Osteocyte (in vitro differentiated cells): ENCODE measurements around the gene C1orf159. TPM values are rescaled to one million over a fixed set of nuclear protein-coding genes. Genes with fewer than 3 reads are reported as not detected.

Source experiments
- DNase-seq: peaks from one replicate; pipeline ENCODE4 v3.0.0; 2021; ENCODE audit warnings: mixed read lengths; ENCODE audit not compliant: unreplicated experiment; ENCODE audit errors: extremely low spot score
- H3K27ac Mint-ChIP-seq: one replicate; pipeline ENCODE4 v1.8.0; 2021; ENCODE audit warnings: mild to moderate bottlenecking, mixed read lengths; ENCODE audit not compliant: unreplicated experiment
- H3K27me3 Mint-ChIP-seq: one replicate; pipeline ENCODE4 v1.8.0; 2021; ENCODE audit warnings: mixed read lengths; ENCODE audit not compliant: unreplicated experiment
- H3K36me3 Mint-ChIP-seq: one replicate; pipeline ENCODE4 v1.8.0; 2021; ENCODE audit warnings: mixed read lengths; ENCODE audit not compliant: unreplicated experiment
- H3K4me1 Mint-ChIP-seq: one replicate; pipeline ENCODE4 v1.8.0; 2021; ENCODE audit warnings: mixed read lengths; ENCODE audit not compliant: unreplicated experiment
- H3K4me3 Mint-ChIP-seq: one replicate; pipeline ENCODE4 v1.8.0; 2021; ENCODE audit warnings: mild to moderate bottlenecking, moderate library complexity, mixed read lengths; ENCODE audit not compliant: unreplicated experiment
- H3K9me3 Mint-ChIP-seq: one replicate; pipeline ENCODE4 v1.8.0; 2021; ENCODE audit warnings: mixed read lengths; ENCODE audit not compliant: unreplicated experiment
- CTCF ChIP-seq: fragments of 200-600 bp; sonication (generic); IDR thresholded peaks from 2 replicates; pipeline ENCODE4 v1.5.0; 2021; ENCODE audit warnings: antibody characterized with exemption, mild to moderate bottlenecking, moderate library complexity
- total RNA-seq: library from RNA; stranded (reverse); gene quantifications from 2 replicates; pipeline ENCODE4 v1.2.1, GENCODE V29; 2021

C1orf159 gene
- total RNA-seq, 1 donor from 2014 or later: 16.9 TPM

- peak; percentile 83 for DNase-seq
- H3K27ac Mint-ChIP-seq: no peak overlapping the region
Observed at GRCh38 chr1:1085911-1086841, 29.7 kb downstream of the C1orf159 start.

GRCh38 chr1:1085171-1085841, 30.6 kb downstream of the C1orf159 start:
- TF ChIP-seq CTCF: no peak
- Mint-ChIP-seq H3K27ac (no peak overlapping the region), H3K4me3 (no peak overlapping the region), H3K36me3 (peaks cover 3% of the 10 kb centered on the region), H3K9me3 (no peaks in the 10 kb centered on the region), H3K4me1 (peaks cover under 1% of the 10 kb centered on the region), H3K27me3 (no peaks in the 10 kb centered on the region)
- peak; percentile 77 for DNase-seq

More at GRCh38 chr1:1085911-1086841, 29.7 kb downstream of the C1orf159 start:
- H3K9me3 Mint-ChIP-seq: no peaks in the 10 kb centered on the region
- H3K27me3 Mint-ChIP-seq: no peaks in the 10 kb centered on the region
- no peaks in the 10 kb centered on the region for H3K4me1 Mint-ChIP-seq
- H3K4me3 Mint-ChIP-seq: no peak overlapping the region
- H3K36me3 Mint-ChIP-seq: peaks cover 3% of the 10 kb centered on the region
- no peak for TF ChIP-seq CTCF

- peak; percentile 82 for DNase-seq
Observed at GRCh38 chr1:1084372-1085170, 31.3 kb downstream of the C1orf159 start.

GRCh38 chr1:1083416-1084371, 32.2 kb downstream of the C1orf159 start:
- peak; percentile 84 for DNase-seq
- H3K4me3 Mint-ChIP-seq: no peak overlapping the region
- peak overlapping the region; percentile 38 for H3K27ac Mint-ChIP-seq
- H3K36me3 Mint-ChIP-seq: peaks cover 3% of the 10 kb centered on the region
- H3K27me3 Mint-ChIP-seq: no peaks in the 10 kb centered on the region
- peaks cover 9% of the 10 kb centered on the region for H3K4me1 Mint-ChIP-seq
- TF ChIP-seq CTCF: no peak
- H3K9me3 Mint-ChIP-seq: no peaks in the 10 kb centered on the region

More at GRCh38 chr1:1084372-1085170, 31.3 kb downstream of the C1orf159 start:
- peaks cover 6% of the 10 kb centered on the region for H3K4me1 Mint-ChIP-seq
- no peaks in the 10 kb centered on the region for H3K27me3 Mint-ChIP-seq
- no peak for TF ChIP-seq CTCF
- no peak overlapping the region for H3K4me3 Mint-ChIP-seq
- H3K27ac Mint-ChIP-seq: no peak overlapping the region
- no peaks in the 10 kb centered on the region for H3K9me3 Mint-ChIP-seq
- H3K36me3 Mint-ChIP-seq: peaks cover 3% of the 10 kb centered on the region
